HCT116 (cell line): ENCODE results near the gene ITGA2B. TPM values are rescaled to one million over a fixed set of nuclear protein-coding genes. Genes with fewer than 3 reads are reported as not detected.

Source experiments
- ATAC-seq: fragments of 200-7000 bp; cut with Tn5 transposase; 2 replicates; pipeline ENCODE4 v1.9.1; 2020; ENCODE audit warnings: mild to moderate bottlenecking, moderate library complexity
- BruUV-seq: library from RNA; stranded (reverse); fragments of 400-500 nt; replicated peaks from 2 replicates; lab custom pipeline; 2021; lab: Mats Ljungman, UMichigan
- CTCF ChIA-PET: fragments of 300-600 bp; sonication (Branson Sonifier 250); formaldehyde crosslinking; loops from one replicate; lab custom pipeline; 2021; ENCODE audit warnings: antibody characterized with exemption; lab: Charles Lee
- POLR2A ChIA-PET: fragments of 300-600, 350-600 bp; sonication (Branson Sonifier 250); formaldehyde crosslinking; loops from one replicate; lab custom pipeline; 2021; ENCODE audit warnings: antibody characterized with exemption; lab: Charles Lee
- RAD21 ChIA-PET, 2 experiments: fragments of 300-600 bp; sonication (Branson Sonifier 250); formaldehyde crosslinking; loops; one replicate each; lab custom pipeline; 2023; ENCODE audit warnings: low total read pairs in 2 of 2; ENCODE audit not compliant: uncharacterized antibody in 2 of 2, unreplicated experiment in 2 of 2, low non-redundant PET in 1 of 2; lab: Charles Lee
- DNase-seq: peaks from one replicate; pipeline ENCODE4 v3.0.0-alpha.2; 2010; ENCODE audit warnings: low read depth, low spot score
- H2AFZ ChIP-seq: fragments of 200-600 bp; shearing (Covaris generic), sonication (generic); 2 replicates; pipeline ENCODE4 v1.6.1; 2017; ENCODE audit warnings: low read depth, mixed run types, mixed read lengths, antibody characterized with exemption, low read length; ENCODE audit not compliant: poor library complexity, severe bottlenecking
- H3K27ac ChIP-seq: 2 replicates; pipeline ENCODE4 v1.5.1; 2012; ENCODE audit warnings: low read depth, low read length
- H3K27me3 ChIP-seq: fragments of 200-600 bp; sonication (generic); 2 replicates; pipeline ENCODE4 v1.6.1; 2016; ENCODE audit warnings: mixed run types, low read length, mixed read lengths; ENCODE audit not compliant: insufficient read depth
- H3K36me3 ChIP-seq, 2 experiments: fragments of 200-500 bp in 1 of 2; fragments of 200-600 bp in 1 of 2; sonication (Bioruptor generic) in 1 of 2; sonication (generic) in 1 of 2; 2 replicates each; pipeline versions ENCODE4 v1.5.1 to v1.6.1; 2014 to 2016; ENCODE audit warnings: low read length in 2 of 2, inconsistent platforms in 1 of 2, mixed read lengths in 1 of 2, mixed run types in 1 of 2; ENCODE audit not compliant: insufficient read depth in 2 of 2, control insufficient read depth in 1 of 2
- H3K4me1 ChIP-seq, 2 experiments: fragments of 200-600 bp in 1 of 2; sonication (generic) in 1 of 2; 2 replicates each; pipeline versions ENCODE4 v1.5.1 to v1.6.1; 2012 to 2017; ENCODE audit warnings: low read length in 2 of 2, inconsistent platforms in 1 of 2, mild to moderate bottlenecking in 1 of 2, mixed read lengths in 1 of 2, mixed run types in 1 of 2, moderate library complexity in 1 of 2; ENCODE audit not compliant: insufficient read depth in 2 of 2, control insufficient read depth in 1 of 2
- H3K4me2 ChIP-seq: fragments of 200-600 bp; sonication (generic); 2 replicates; pipeline ENCODE4 v1.6.1; 2017; ENCODE audit warnings: mixed run types, low read length, mixed read lengths
- H3K4me3 ChIP-seq, 2 experiments: fragments of 200-600 bp in 1 of 2; sonication (generic) in 1 of 2; replicated peaks in 1 of 2; 2 replicates each; pipeline ENCODE4 v1.5.1; 2011 to 2016; ENCODE audit warnings: low read length in 2 of 2, control low read depth in 1 of 2, low read depth in 1 of 2, mild to moderate bottlenecking in 1 of 2, mixed read lengths in 1 of 2, mixed run types in 1 of 2
- H3K79me2 ChIP-seq: fragments of 200-600 bp; sonication (generic); 2 replicates; pipeline ENCODE4 v1.6.1; 2017; ENCODE audit warnings: mild to moderate bottlenecking, mixed run types, low read length, moderate library complexity, mixed read lengths; ENCODE audit not compliant: insufficient read depth
- H3K9ac ChIP-seq: fragments of 200-600 bp; sonication (generic); 2 replicates; pipeline ENCODE4 v1.6.1; 2016; ENCODE audit warnings: low read length, mixed read lengths
- H3K9me2 ChIP-seq: fragments of 200-600 bp; sonication (generic), shearing (Covaris generic); 2 replicates; pipeline ENCODE4 v1.6.1; 2017; ENCODE audit warnings: mixed run types, mild to moderate bottlenecking, moderate library complexity; ENCODE audit not compliant: insufficient read depth
- H3K9me3 ChIP-seq, 2 experiments: fragments of 200-500 bp in 1 of 2; fragments of 200-600 bp in 1 of 2; sonication (Bioruptor generic) in 1 of 2; sonication (generic) in 1 of 2; 2 replicates each; pipeline ENCODE4 v1.6.1; 2014 to 2017; ENCODE audit warnings: low read length in 2 of 2, mixed read lengths in 2 of 2, inconsistent platforms in 1 of 2, low read depth in 1 of 2, mild to moderate bottlenecking in 1 of 2, mixed run types in 1 of 2, moderate library complexity in 1 of 2; ENCODE audit not compliant: control insufficient read depth in 1 of 2, insufficient read depth in 1 of 2
- H4K20me1 ChIP-seq: fragments of 200-600 bp; sonication (generic), shearing (Covaris generic); 2 replicates; pipeline ENCODE4 v1.6.1; 2017; ENCODE audit warnings: mixed run types, mild to moderate bottlenecking, moderate library complexity; ENCODE audit not compliant: insufficient read depth
- ATF3 ChIP-seq: IDR thresholded peaks from 2 replicates; pipeline ENCODE4 v1.6.1; 2012
- CBX3 ChIP-seq: IDR thresholded peaks from 2 replicates; pipeline ENCODE4 v1.6.1; 2012; ENCODE audit warnings: low read depth
- CEBPB ChIP-seq: IDR thresholded peaks from 2 replicates; pipeline ENCODE4 v1.6.1; 2012; ENCODE audit warnings: low read depth
- CTCF ChIP-seq, 3 experiments: fragments of 200-600 bp in 1 of 3; sonication (generic) in 1 of 3; IDR thresholded peaks in 2 of 3; conservative IDR thresholded peaks in 1 of 3; 2 replicates each; pipeline ENCODE4 v1.5.1; 2012 to 2017; ENCODE audit warnings: low read depth in 2 of 3, low read length in 2 of 3, antibody characterized with exemption in 1 of 3, borderline replicate concordance in 1 of 3, control low read depth in 1 of 3, mild to moderate bottlenecking in 1 of 3, mixed read lengths in 1 of 3, mixed run types in 1 of 3, moderate library complexity in 1 of 3; ENCODE audit not compliant: insufficient read depth in 1 of 3
- EGR1 ChIP-seq: IDR thresholded peaks from 2 replicates; pipeline ENCODE4 v1.6.1; 2012; ENCODE audit warnings: low read depth
- ELF1 ChIP-seq: IDR thresholded peaks from 2 replicates; pipeline ENCODE4 v1.6.1; 2012; ENCODE audit warnings: low read depth, borderline replicate concordance
- EZH2 ChIP-seq: fragments of 200-600 bp; sonication (generic); IDR thresholded peaks from 2 replicates; pipeline ENCODE4 v1.6.1; 2017; ENCODE audit warnings: antibody characterized with exemption, mixed run types
- EZH2phosphoT487 ChIP-seq: fragments of 200-600 bp; IDR thresholded peaks from 2 replicates; pipeline ENCODE4 v1.6.1; 2018; ENCODE audit warnings: antibody characterized with exemption, borderline replicate concordance
- JUND ChIP-seq: IDR thresholded peaks from 2 replicates; pipeline ENCODE4 v1.6.1; 2012
- MAX ChIP-seq: IDR thresholded peaks from 2 replicates; pipeline ENCODE4 v1.6.1; 2012
- POLR2A ChIP-seq: IDR thresholded peaks from 2 replicates; pipeline ENCODE4 v1.7.0; 2011; ENCODE audit warnings: borderline replicate concordance; ENCODE audit not compliant: insufficient read depth, insufficient read length; ENCODE audit errors: extremely low read depth
- POLR2AphosphoS5 ChIP-seq: IDR thresholded peaks from 2 replicates; pipeline ENCODE4 v1.6.1; 2011; ENCODE audit warnings: mild to moderate bottlenecking, low read depth, low read length, moderate library complexity
- REST ChIP-seq: IDR thresholded peaks from 2 replicates; pipeline ENCODE4 v1.6.1; 2012; ENCODE audit warnings: low read depth
- SIN3A ChIP-seq: IDR thresholded peaks from 2 replicates; pipeline ENCODE4 v1.6.1; 2012; ENCODE audit warnings: low read depth
- SP1 ChIP-seq: IDR thresholded peaks from 2 replicates; pipeline ENCODE4 v1.6.1; 2012; ENCODE audit warnings: low read depth
- SRF ChIP-seq: IDR thresholded peaks from 2 replicates; pipeline ENCODE4 v1.6.1; 2012; ENCODE audit warnings: low read depth
- TCF7L2 ChIP-seq: IDR thresholded peaks from 2 replicates; pipeline ENCODE4 v1.7.0; 2011; ENCODE audit warnings: borderline replicate concordance, inconsistent platforms; ENCODE audit not compliant: insufficient read depth, insufficient read length; ENCODE audit errors: extremely low read depth
- ZBTB33 ChIP-seq: IDR thresholded peaks from 2 replicates; pipeline ENCODE4 v1.6.1; 2011; ENCODE audit warnings: mild to moderate bottlenecking, low read length, moderate library complexity; ENCODE audit not compliant: insufficient replicate concordance; ENCODE audit errors: extremely low read depth
- ZFX ChIP-seq: fragments of 450-650 bp; IDR thresholded peaks from 2 replicates; pipeline ENCODE4 v1.6.1; 2017
- ZNF274 ChIP-seq: fragments of 200-500 bp; sonication (Bioruptor generic); IDR thresholded peaks from 2 replicates; pipeline ENCODE4 v1.6.1; 2014; ENCODE audit warnings: mild to moderate bottlenecking, low read depth, low read length, inconsistent platforms
- intact Hi-C: fragments of 100-400 bp; cut with micrococcal nuclease; formaldehyde crosslinking; loops from 2 replicates; pipeline ENCODE4 v1.10.0; 2022
- total RNA-seq: library from RNA; stranded (reverse); gene quantifications from one replicate; pipeline ENCODE4 v1.2.1, GENCODE V29; 2021; ENCODE audit not compliant: unreplicated experiment

The ITGA2B gene
- total RNA-seq, 1 experiment from 2014 or later = 7.6 TPM

- Histone ChIP-seq H3K36me3 (no peaks in the 10 kb centered on the region), H3K27ac (peak within 1 kb of the TSS; percentile 67), H3K4me3 (peak within 1 kb of the TSS; percentile 74 to 97), H3K4me2 (peak within 1 kb of the TSS; percentile 90), H3K79me2 (no peaks in the 10 kb centered on the region), H3K9me3 (no peaks in the 10 kb centered on the region), H3K27me3 (no peaks in the 10 kb centered on the region), H2AFZ (no peak within 1 kb of the TSS), H4K20me1 (no peaks in the 10 kb centered on the region), H3K9ac (peak within 1 kb of the TSS; percentile 71), H3K4me1 (peaks cover 4 to 18% of the 10 kb centered on the region in 2 experiments; a peak in 3 of 4 replicates), H3K9me2 (no peaks in the 10 kb centered on the region)
- POLR2A ChIA-PET = interaction anchor here (0.6 to 1.7 kb wide), 9 partner anchors 12 to 818 kb away, joined by 3 to 7 read pairs (median 5); partner anchors contain the start of genes SLC25A39 and TMUB2
- intact Hi-C loops = no loop called here
- peak; percentile 99 for DNase-seq
- CTCF ChIA-PET = interaction anchor here (0.9 to 3.3 kb wide), 15 partner anchors 14 to 401 kb away, joined by 3 to 19 read pairs (median 6); partner anchors contain the start of genes FAM171A2, SLC25A39 and TMUB2
- peak; percentile 98 for ATAC-seq
- no TSS peak for BruUV-seq
- RAD21 ChIA-PET = interaction anchor here in 1 of 2 experiments (0.6 kb wide), 1 partner anchor 261 kb away, joined by 4 read pairs; no protein-coding TSS in a partner anchor
- no peak; the same call in none of the 2 replicates for TF ChIP-seq CBX3
- no peak; the same call in 1 of the 2 replicates for TF ChIP-seq JUND
- peak; percentile 95 for TF ChIP-seq POLR2AphosphoS5
- no peak for TF ChIP-seq SRF
- no peak for TF ChIP-seq REST
- TF ChIP-seq ZBTB33 = peak; percentile 7
- TF ChIP-seq ZNF274 = no peak
- no peak for TF ChIP-seq EGR1
- no peak for TF ChIP-seq TCF7L2
- no peak for TF ChIP-seq ATF3
- TF ChIP-seq SP1 = peak; percentile 85
- no peak for TF ChIP-seq CEBPB
- TF ChIP-seq EZH2 = no peak
- no peak for TF ChIP-seq EZH2phosphoT487
- TF ChIP-seq CTCF (IDR thresholded peaks at IDR 0.05 in 2 of 3, conservative IDR thresholded peaks at IDR 0.05 in 1 of 3; ENCODE audit: borderline replicate concordance in 1 of 3, insufficient read depth in 1 of 3, low read depth in 2 of 3, low read length in 2 of 3) = no peak
- peak; percentile 97 for TF ChIP-seq SIN3A
- no peak; the same call in 1 of the 2 replicates for TF ChIP-seq ELF1
- no peak for TF ChIP-seq ZFX
- TF ChIP-seq POLR2A = peak; percentile 76
- TF ChIP-seq MAX = peak; percentile 87
These were observed 44.5 kb downstream of the ITGA2B start, which contains the start of gene GRN for GRCh38 chr17:44344939-44345453. Gene GRN, plus strand, starts transcription at chr17:44345302. Its CDS starts 3,863 bp downstream, at chr17:44349165.
